Large intestine (tissue), 3 donors: ENCODE data around the gene ACVR1B. TPM values are rescaled to one million over a fixed set of nuclear protein-coding genes. Genes with fewer than 3 reads are reported as not detected.
A peak's percentile ranks its signal among the peaks of the same experiment; 100 is the strongest.

Experiments
- DNase-seq, 2 donors: peaks; one replicate each; pipeline versions ENCODE4 v3.0.0 to v3.0.0-alpha.2; 2013
- H3K27ac ChIP-seq: one replicate; pipeline ENCODE4 v1.5.1; 2013; ENCODE audit warnings: low read length
- H3K27me3 ChIP-seq: 2 replicates; pipeline ENCODE4 v1.6.1; 2013; ENCODE audit warnings: low read length; ENCODE audit not compliant: control insufficient read depth, insufficient read depth
- H3K36me3 ChIP-seq: 2 replicates; pipeline ENCODE4 v1.6.1; 2013; ENCODE audit warnings: low read length; ENCODE audit not compliant: control insufficient read depth, insufficient read depth
- H3K4me1 ChIP-seq: one replicate; pipeline ENCODE4 v1.6.1; 2013; ENCODE audit warnings: low read length; ENCODE audit not compliant: control insufficient read depth, insufficient read depth
- H3K4me3 ChIP-seq: one replicate; pipeline ENCODE4 v1.5.1; 2013; ENCODE audit warnings: low read length
- H3K9me3 ChIP-seq: one replicate; pipeline ENCODE4 v1.6.1; 2013; ENCODE audit warnings: mild to moderate bottlenecking, low read depth, low read length, moderate library complexity; ENCODE audit not compliant: control insufficient read depth
- WGBS: methylation state at CpG from one replicate; pipeline ENCODE4 v1.1.5; 2013; ENCODE audit warnings: low lambda C conversion rate; ENCODE audit not compliant: insufficient coverage; 5-methylcytosine and 5-hydroxymethylcytosine counted together
- polyA plus RNA-seq: library from polyadenylated mRNA; unstranded; fragments of 120-200 nt; gene quantifications from one replicate; pipeline ENCODE4 v1.2.1, GENCODE V29; 2013

The ACVR1B gene
- polyA plus RNA-seq, 1 donor, result 60.3 TPM

DNA sequence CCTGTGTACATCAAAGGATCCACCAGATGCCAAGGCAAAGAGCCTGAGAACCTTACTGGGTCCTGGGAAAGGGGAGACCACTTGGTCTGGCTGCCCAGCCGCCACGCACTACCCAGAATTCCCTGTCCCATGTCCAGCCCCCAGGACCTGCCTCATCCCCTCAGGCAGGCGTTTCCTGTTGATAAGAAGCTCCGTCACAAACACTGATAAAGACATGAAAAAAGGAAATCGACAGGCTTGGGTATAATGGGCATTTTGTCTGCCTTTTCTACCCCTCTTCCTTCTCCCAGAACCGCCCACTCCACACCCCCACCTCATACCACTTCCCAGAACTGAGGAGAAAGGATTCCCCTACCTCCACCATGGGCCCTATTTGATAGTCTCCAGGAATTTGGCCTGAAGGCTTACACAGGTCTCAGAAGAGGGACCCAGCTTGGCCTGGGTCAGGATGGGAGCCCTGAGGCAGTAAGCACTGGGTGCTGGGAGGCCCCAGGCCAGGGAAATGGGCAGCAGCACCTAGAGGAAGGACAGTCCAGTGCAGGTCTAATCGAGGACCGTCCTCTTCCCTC is 25.4 kb upstream of the ACVR1B start:
- DNase-seq, result no peak
- WGBS, result 22% methylated on average over 3 of the region's 8 CpGs
- Histone ChIP-seq H3K4me3 (no peak overlapping the region), H3K4me1 (peaks cover 21% of the 10 kb centered on the region), H3K27me3 (no peaks in the 10 kb centered on the region), H3K36me3 (no peaks in the 10 kb centered on the region), H3K9me3 (no peaks in the 10 kb centered on the region), H3K27ac (no peak overlapping the region)

DNA sequence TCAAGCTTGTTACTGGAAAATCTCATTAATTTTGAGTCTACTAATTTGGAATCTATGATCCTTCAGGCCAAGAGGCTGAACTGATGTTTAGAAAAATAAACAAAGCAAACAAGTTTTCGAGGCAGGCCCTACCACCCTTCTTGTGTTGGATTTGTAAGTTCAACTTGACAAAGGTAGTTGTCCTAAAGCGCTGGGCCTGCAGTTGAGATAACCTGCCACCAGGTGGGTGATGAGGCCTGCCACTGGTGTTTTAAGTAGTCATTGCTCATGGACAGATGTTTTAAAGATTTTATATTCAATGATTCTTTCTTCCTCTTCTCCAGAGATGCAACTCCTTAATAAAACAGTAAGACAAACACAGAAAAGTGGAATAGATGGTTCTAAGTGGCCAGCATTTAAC is 24.8 kb upstream of the ACVR1B start:
- 80% methylated on average over 1 of the region's 2 CpGs for WGBS
- no peak overlapping the region for H3K27ac ChIP-seq
- peak in 1 of 2 donors; percentile 59 for DNase-seq
- H3K27me3 ChIP-seq, result no peaks in the 10 kb centered on the region
- no peaks in the 10 kb centered on the region for H3K36me3 ChIP-seq
- peaks cover 23% of the 10 kb centered on the region for H3K4me1 ChIP-seq
- no peak overlapping the region for H3K4me3 ChIP-seq
- H3K9me3 ChIP-seq, result no peaks in the 10 kb centered on the region

DNA sequence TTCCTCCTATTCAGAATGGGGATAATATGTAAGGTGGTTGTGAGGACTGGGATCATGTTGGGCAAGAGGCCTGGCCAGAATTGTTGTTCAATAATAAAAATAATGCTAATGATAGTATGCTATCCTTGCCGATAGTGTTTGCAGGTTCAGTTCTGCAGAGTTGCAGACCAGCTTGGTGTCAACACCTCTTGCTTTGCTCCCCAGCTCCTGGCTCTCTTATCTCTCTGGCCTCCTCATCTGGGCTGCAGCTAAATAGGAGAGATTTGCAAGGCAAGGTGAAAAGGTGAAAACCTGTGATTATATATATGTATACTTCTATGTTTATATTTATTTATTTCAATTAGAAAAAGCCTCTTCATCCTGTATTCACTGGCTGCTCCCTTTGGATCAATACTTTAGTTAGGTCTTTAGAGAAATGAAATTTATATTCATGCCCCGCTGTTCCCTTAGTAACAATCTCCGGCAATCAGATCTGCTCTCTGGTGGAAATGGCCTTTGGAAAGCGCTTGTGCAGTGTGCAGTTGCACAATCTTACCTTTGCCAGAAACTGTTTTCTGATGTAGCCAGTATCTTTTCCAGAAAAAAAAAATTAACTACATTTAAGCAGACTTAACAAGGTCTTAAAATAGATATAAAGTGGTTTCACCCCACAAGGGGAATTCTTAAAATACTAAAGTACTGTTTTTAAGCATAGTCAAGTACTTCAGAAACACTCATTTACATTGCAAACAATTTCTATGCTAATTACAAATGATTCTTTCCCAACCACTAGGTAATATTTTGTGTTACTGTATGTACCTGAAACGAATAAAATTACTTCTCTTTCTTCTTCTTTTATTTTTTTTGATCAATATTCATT is 19.1 kb upstream of the ACVR1B start:
- no peaks in the 10 kb centered on the region for H3K27me3 ChIP-seq
- H3K36me3 ChIP-seq, result no peaks in the 10 kb centered on the region
- no peak overlapping the region for H3K4me3 ChIP-seq
- peaks cover 15% of the 10 kb centered on the region for H3K4me1 ChIP-seq
- peak overlapping the region; percentile 35 for H3K27ac ChIP-seq
- 27% methylated on average over 2 of the region's 5 CpGs for WGBS
- no peaks in the 10 kb centered on the region for H3K9me3 ChIP-seq
- peak; percentile 50 to 71 for DNase-seq

DNA sequence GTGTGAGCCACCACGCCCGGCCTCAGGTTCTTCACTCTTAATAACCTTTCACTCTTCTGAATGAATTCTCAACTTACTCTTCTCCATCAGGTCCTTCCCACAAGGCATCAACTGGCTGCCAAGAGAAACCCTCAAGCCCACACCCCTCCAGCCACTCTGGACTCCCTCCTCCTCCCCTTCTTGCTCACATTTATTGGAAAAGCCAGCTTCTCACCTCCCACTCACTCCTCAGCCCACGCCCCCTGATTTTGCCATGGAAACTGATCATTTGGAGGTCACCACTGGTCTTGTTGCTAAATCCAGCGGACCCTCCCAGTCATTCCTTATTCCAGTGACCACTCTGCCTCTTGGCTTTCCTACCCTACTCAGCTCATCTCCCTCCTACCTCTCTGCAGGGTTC is 17.4 kb upstream of the ACVR1B start:
- DNase-seq, result no peak
- no CpG with 5 or more reads among the region's 4 CpGs for WGBS

DNA sequence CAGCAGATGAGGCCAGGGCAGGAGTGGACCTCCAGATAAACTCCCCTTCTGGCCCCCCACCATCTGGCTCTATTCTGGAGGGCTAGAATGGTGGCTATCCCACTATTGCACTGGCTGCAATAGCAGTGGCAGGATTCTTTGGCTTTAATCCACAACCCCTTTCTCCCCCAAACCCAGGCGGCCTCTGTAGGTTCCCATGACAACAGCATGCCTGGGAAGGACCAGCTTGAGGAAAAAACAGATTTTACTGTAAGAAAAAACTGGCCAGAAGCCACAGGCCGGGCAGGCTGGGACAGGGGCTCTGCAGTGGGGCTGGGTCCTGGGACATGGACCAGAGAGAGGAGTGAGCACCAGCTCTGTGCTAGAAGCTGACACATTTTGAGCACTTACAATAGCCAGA is 13.6 kb upstream of the ACVR1B start:
- Histone ChIP-seq H3K27ac (no peak overlapping the region), H3K9me3 (no peaks in the 10 kb centered on the region), H3K4me3 (no peak overlapping the region), H3K27me3 (no peaks in the 10 kb centered on the region), H3K4me1 (peaks cover 3% of the 10 kb centered on the region), H3K36me3 (no peaks in the 10 kb centered on the region)
- no CpG with 5 or more reads among the region's 2 CpGs for whole genome bisulfite sequencing
- no peak for DNase-seq

More for the DNA sequence above, 17.4 kb upstream of the ACVR1B start:
- H3K9me3 ChIP-seq, result no peaks in the 10 kb centered on the region
- H3K36me3 ChIP-seq, result no peaks in the 10 kb centered on the region
- H3K4me1 ChIP-seq, result peaks cover 15% of the 10 kb centered on the region
- no peaks in the 10 kb centered on the region for H3K27me3 ChIP-seq
- H3K4me3 ChIP-seq, result no peak overlapping the region
- H3K27ac ChIP-seq, result no peak overlapping the region

DNA sequence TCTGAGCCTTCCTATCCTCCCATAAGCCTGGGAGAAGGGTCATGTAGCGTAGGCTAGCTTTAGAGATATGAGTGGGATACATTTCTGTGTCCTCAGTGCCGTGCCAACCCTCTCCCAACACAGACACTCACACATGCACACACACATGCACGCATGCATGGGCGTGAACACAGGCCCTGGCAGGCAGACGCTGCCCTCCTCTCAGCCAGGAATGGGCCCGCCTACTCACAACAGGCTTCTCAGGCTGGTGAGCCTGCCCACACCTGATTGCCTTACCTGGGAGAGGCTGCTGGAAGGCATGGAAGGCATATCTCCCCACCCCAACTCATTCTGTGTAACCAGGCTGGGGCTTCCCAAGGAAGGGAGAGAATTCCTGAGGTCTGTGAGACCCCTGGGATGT is 12.8 kb upstream of the ACVR1B start:
- no peaks in the 10 kb centered on the region for H3K27me3 ChIP-seq
- H3K4me3 ChIP-seq, result no peak overlapping the region
- H3K36me3 ChIP-seq, result no peaks in the 10 kb centered on the region
- WGBS, result no CpG with 5 or more reads among the region's 6 CpGs
- H3K27ac ChIP-seq, result no peak overlapping the region
- no peaks in the 10 kb centered on the region for H3K4me1 ChIP-seq
- no peak for DNase-seq
- no peaks in the 10 kb centered on the region for H3K9me3 ChIP-seq

DNA sequence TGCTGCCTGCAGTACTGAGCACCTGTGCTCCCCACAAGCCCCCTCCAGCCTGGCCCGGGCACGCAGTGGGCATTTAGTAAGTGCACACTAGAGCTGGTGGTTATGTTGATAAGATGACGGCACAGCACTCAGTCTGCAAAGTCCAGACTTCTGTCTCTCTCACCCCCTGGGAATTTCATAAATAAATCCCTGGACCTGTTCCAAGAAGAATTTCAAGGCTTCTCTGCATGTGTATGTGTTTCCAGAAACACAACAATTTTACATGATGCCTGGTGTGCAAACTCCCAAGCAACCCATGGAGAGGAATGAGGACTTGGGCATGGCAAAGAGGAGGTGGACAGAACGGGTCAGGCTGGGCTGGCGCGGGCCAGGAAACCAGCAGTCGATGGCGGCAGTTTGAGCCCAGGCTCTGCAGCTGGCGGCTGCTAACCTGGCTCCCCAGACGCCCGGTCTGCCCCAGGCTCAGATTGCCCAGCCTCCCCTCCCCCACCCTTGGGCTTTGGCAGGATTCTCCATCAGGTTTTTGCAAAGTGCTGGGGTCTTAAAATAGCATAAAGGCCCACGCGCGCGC is 10.4 kb upstream of the ACVR1B start:
- DNase-seq, result no peak
- no peaks in the 10 kb centered on the region for H3K27me3 ChIP-seq
- H3K9me3 ChIP-seq, result no peaks in the 10 kb centered on the region
- no peaks in the 10 kb centered on the region for H3K4me1 ChIP-seq
- H3K27ac ChIP-seq, result no peak overlapping the region
- H3K4me3 ChIP-seq, result no peak overlapping the region
- WGBS, result no CpG with 5 or more reads among the region's 15 CpGs
- no peaks in the 10 kb centered on the region for H3K36me3 ChIP-seq

DNA sequence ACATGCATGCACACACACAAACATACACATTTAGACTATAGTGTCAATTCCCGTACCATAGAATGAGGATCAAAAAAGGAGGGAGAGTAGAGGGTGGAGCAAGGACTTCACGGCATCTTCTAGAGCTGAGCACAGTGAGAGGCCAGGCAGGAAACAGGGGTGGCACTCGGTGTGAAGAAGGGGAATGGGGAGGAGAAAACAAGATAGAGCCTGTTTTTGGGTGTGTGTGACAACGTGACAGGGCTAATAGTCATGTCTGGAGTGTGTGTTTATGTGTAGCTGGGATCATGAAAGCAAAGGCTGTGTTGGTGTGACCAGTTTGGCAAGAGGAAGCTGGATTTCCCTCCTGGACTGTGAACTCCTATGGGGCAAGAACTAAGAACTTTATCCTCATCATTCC is 9.9 kb upstream of the ACVR1B start:
- H3K27me3 ChIP-seq, result no peaks in the 10 kb centered on the region
- H3K36me3 ChIP-seq, result no peaks in the 10 kb centered on the region
- no peaks in the 10 kb centered on the region for H3K4me1 ChIP-seq
- no peaks in the 10 kb centered on the region for H3K9me3 ChIP-seq
- no peak overlapping the region for H3K4me3 ChIP-seq
- peak in 1 of 2 donors; percentile 55 for DNase-seq
- WGBS, result no CpG with 5 or more reads among the region's 4 CpGs
- H3K27ac ChIP-seq, result no peak overlapping the region

DNA sequence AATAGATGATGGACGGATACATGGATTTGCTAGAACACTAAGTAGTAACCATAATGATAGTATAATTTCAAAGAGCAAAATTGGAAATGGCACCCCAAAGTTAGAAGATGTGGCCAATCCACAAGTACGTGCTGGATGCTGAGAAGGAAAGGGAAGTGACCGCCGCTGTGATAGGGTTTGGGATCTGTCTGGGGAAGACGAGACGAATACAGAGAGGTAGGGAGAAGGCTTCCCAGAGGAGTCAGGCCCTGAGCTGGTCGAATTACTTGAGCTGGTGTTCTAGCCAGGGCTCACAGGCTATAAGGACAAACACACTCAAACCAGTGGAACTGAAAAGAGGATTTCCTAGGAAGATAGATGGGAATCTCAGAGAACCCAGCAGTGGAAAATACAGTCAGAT is 9.4 kb upstream of the ACVR1B start:
- WGBS, result no CpG with 5 or more reads among the region's 7 CpGs
- Histone ChIP-seq H3K9me3 (no peaks in the 10 kb centered on the region), H3K4me1 (no peaks in the 10 kb centered on the region), H3K27me3 (no peaks in the 10 kb centered on the region), H3K4me3 (no peak overlapping the region), H3K36me3 (no peaks in the 10 kb centered on the region), H3K27ac (no peak overlapping the region)
- DNase-seq, result no peak

DNA sequence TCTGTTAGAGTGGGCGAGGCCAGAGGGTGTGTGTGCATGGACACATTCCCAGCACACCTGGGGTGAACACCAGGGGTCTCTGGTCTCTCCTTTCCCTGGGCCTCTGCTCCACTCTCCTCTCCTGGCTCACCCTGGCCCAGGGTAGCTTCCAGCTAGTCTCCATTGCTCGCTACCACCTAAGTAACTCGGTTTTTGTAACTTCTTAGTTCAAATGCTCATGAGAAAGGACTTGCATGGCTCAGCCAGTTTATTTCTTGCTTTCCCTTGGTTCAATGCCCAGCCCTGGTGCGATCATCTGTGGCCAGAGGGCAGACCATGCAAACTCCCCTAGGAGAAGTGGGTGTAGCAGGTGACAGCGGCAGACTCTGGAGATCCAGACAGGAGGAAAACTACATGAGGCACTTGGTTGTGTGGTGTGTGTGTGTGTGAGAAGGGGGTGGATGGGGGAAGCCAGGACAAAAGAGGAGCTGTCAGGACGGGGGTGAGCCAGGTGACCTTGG is 8.9 kb upstream of the ACVR1B start:
- Histone ChIP-seq H3K27ac (no peak overlapping the region), H3K4me1 (no peaks in the 10 kb centered on the region), H3K4me3 (no peak overlapping the region), H3K27me3 (no peaks in the 10 kb centered on the region), H3K9me3 (no peaks in the 10 kb centered on the region), H3K36me3 (no peaks in the 10 kb centered on the region)
- no peak for DNase-seq
- WGBS, result no CpG with 5 or more reads among the region's 6 CpGs
